Choroid plexus epithelial cell (primary cell): ENCODE results near the gene RNF17.

ENCODE experiments used
- DNase-seq: peaks from one replicate; pipeline ENCODE4 v3.0.0-alpha.2; 2010; ENCODE audit warnings: low read depth
- H3K4me3 ChIP-seq: 2 replicates; pipeline ENCODE4 v1.5.1; 2011; ENCODE audit warnings: low read depth, mild to moderate bottlenecking, control low read depth, low read length, moderate library complexity
- CTCF ChIP-seq: conservative IDR thresholded peaks from 2 replicates; pipeline ENCODE4 v1.5.1; 2011; ENCODE audit warnings: low read depth, mild to moderate bottlenecking, control low read depth, inconsistent platforms, low read length, moderate library complexity

The RNF17 gene

GRCh38 chr13:24763596-24764275 is at the start of gene RNF17:
Gene RNF17, plus strand, starts transcription at chr13:24764169. Its CDS starts 35 bp downstream, at chr13:24764204.
- no peak within 1 kb of the TSS for H3K4me3 ChIP-seq
- no peak for TF ChIP-seq CTCF
- DNase-seq: no peak

DNA sequence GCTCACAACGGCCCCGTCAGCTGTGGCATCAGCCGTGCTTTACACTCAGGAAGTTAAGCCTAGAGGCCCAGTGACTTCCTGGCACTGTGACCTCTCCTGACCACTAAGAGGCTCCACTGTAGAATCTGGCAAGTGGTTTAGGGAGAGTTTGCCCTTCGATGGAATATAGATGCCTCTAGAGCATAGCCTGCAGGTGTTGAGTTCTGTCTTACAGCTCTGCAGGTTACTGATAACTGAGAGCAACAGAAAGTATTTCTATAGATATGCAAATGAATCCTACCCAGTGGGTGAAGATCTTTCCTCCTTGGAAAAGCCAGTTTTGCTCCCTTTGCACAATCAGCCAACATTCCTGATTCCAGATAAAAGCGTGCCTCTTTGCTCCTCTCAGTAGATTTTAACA is 48.0 kb upstream of the RNF17 start:
- no peak overlapping the region for H3K4me3 ChIP-seq
- no peak for DNase-seq
- no peak for TF ChIP-seq CTCF

- no peak for TF ChIP-seq CTCF
- no peak for DNase-seq
- H3K4me3 ChIP-seq: no peak overlapping the region
Measured at GRCh38 chr13:24716446-24716845, 47.5 kb upstream of the RNF17 start.

DNA sequence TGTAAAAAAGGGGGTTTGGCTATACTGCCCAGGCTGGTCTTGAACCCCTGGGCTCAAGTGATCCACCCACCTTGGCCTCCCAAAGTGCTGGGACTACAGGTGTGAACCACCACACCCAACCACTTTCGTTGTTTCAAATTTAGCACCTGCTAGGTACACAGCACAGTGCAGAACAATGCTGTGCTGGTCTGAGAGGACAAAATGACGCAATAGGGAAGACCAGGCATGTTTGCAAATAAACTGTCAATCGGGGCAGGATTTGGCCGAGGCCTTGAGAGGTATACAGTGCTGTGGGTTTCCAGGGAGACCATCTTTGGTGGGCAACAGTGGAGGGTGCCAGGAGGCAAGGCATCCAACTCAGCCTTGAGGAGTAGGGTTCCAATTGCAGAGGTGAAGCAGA is 46.8 kb upstream of the RNF17 start:
- TF ChIP-seq CTCF: no peak
- DNase-seq: no peak
- H3K4me3 ChIP-seq: no peak overlapping the region

GRCh38 chr13:24718192-24718965 is 45.6 kb upstream of the RNF17 start:
- DNase-seq: no peak
- TF ChIP-seq CTCF: no peak
- H3K4me3 ChIP-seq: no peak overlapping the region

- no peak for DNase-seq
- no peak for TF ChIP-seq CTCF
- H3K4me3 ChIP-seq: no peak overlapping the region
Measured at GRCh38 chr13:24719139-24719538, 44.8 kb upstream of the RNF17 start.

DNA sequence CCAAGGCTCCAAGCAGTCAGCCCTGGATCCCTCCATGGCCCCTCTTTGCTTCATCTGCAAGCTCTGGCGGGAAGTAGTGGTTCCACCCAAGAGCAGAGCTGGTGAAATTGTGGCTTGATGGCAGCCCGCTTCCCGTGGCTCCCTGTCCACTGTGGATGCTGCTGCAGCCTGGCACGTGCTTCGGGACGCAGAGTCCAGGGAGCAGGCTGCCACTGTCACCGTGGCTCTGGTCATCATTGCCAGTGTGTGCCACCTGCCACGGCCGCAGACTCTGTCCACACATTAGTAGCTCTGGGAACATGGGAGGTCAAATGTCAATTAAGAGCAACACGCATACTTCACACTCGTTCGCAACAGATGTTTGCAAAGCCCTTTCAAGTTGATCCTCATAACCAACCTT is 40.8 kb upstream of the RNF17 start:
- H3K4me3 ChIP-seq: no peak overlapping the region
- DNase-seq: no peak
- TF ChIP-seq CTCF: no peak
